Lower leg skin (tissue), 3 donors: Measurements from ENCODE around the gene TAGLN3.

ENCODE experiments used
- POLR2A ChIP-seq, 2 donors: fragments of 450-650 bp; IDR thresholded peaks; one replicate each; pipeline ENCODE4 v1.6.1; 2016 to 2017; ENCODE audit warnings: antibody characterized with exemption in 2 of 2, mild to moderate bottlenecking in 1 of 2, moderate library complexity in 1 of 2
- TF ChIP-seq, protein P1 (sequence below), 3 donors: fragments of 450-650 bp; IDR thresholded peaks; one replicate each; pipeline ENCODE4 v1.5.1; 2016; ENCODE audit warnings: antibody characterized with exemption in 3 of 3, mild to moderate bottlenecking in 3 of 3, moderate library complexity in 2 of 3

DNA sequence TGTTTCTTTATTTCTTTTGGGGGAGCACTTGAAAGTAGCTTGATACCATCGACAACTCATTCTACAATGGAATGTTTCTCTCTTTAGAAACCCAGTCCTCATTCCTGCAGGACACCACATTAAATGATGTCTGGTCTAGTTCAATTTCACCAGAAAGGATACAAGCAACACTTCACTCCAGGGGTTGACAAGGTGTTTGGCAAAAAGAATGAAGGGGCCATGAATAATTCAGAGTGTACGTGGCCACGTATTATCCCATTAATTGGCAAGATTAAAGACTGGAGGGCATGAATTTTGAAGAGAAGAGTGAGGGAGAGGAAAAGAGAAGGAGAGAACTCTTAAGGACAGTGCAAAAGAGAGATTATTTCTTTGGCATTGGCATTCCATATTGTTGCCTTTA lies 36.5 kb downstream of the TAGLN3 start:
- TF ChIP-seq, protein P1, sequence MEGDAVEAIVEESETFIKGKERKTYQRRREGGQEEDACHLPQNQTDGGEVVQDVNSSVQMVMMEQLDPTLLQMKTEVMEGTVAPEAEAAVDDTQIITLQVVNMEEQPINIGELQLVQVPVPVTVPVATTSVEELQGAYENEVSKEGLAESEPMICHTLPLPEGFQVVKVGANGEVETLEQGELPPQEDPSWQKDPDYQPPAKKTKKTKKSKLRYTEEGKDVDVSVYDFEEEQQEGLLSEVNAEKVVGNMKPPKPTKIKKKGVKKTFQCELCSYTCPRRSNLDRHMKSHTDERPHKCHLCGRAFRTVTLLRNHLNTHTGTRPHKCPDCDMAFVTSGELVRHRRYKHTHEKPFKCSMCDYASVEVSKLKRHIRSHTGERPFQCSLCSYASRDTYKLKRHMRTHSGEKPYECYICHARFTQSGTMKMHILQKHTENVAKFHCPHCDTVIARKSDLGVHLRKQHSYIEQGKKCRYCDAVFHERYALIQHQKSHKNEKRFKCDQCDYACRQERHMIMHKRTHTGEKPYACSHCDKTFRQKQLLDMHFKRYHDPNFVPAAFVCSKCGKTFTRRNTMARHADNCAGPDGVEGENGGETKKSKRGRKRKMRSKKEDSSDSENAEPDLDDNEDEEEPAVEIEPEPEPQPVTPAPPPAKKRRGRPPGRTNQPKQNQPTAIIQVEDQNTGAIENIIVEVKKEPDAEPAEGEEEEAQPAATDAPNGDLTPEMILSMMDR (IDR thresholded peaks at IDR 0.05), result no peak
- TF ChIP-seq POLR2A (IDR thresholded peaks at IDR 0.05), result no peak
